HCT116 (cell line): ENCODE measurements around the gene CHCHD4. TPM values are rescaled to one million over a fixed set of nuclear protein-coding genes. Genes with fewer than 3 reads are reported as not detected.

Experiments used
- ATAC-seq: fragments of 200-7000 bp; cut with Tn5 transposase; 2 replicates; pipeline ENCODE4 v1.9.1; 2020; ENCODE audit warnings: mild to moderate bottlenecking, moderate library complexity
- BruUV-seq: library from RNA; stranded (reverse); fragments of 400-500 nt; replicated peaks from 2 replicates; lab custom pipeline; 2021; lab: Mats Ljungman, UMichigan
- CTCF ChIA-PET: fragments of 300-600 bp; sonication (Branson Sonifier 250); formaldehyde crosslinking; loops from one replicate; lab custom pipeline; 2021; ENCODE audit warnings: antibody characterized with exemption; lab: Charles Lee
- POLR2A ChIA-PET: fragments of 300-600, 350-600 bp; sonication (Branson Sonifier 250); formaldehyde crosslinking; loops from one replicate; lab custom pipeline; 2021; ENCODE audit warnings: antibody characterized with exemption; lab: Charles Lee
- RAD21 ChIA-PET, 2 experiments: fragments of 300-600 bp; sonication (Branson Sonifier 250); formaldehyde crosslinking; loops; one replicate each; lab custom pipeline; 2023; ENCODE audit warnings: low total read pairs in 2 of 2; ENCODE audit not compliant: uncharacterized antibody in 2 of 2, unreplicated experiment in 2 of 2, low non-redundant PET in 1 of 2; lab: Charles Lee
- DNase-seq: peaks from one replicate; pipeline ENCODE4 v3.0.0-alpha.2; 2010; ENCODE audit warnings: low read depth, low spot score
- H2AFZ ChIP-seq: fragments of 200-600 bp; shearing (Covaris generic), sonication (generic); 2 replicates; pipeline ENCODE4 v1.6.1; 2017; ENCODE audit warnings: low read depth, mixed run types, mixed read lengths, antibody characterized with exemption, low read length; ENCODE audit not compliant: poor library complexity, severe bottlenecking
- H3K27ac ChIP-seq: 2 replicates; pipeline ENCODE4 v1.5.1; 2012; ENCODE audit warnings: low read depth, low read length
- H3K27me3 ChIP-seq: fragments of 200-600 bp; sonication (generic); 2 replicates; pipeline ENCODE4 v1.6.1; 2016; ENCODE audit warnings: mixed run types, low read length, mixed read lengths; ENCODE audit not compliant: insufficient read depth
- H3K36me3 ChIP-seq, 2 experiments: fragments of 200-500 bp in 1 of 2; fragments of 200-600 bp in 1 of 2; sonication (Bioruptor generic) in 1 of 2; sonication (generic) in 1 of 2; 2 replicates each; pipeline versions ENCODE4 v1.5.1 to v1.6.1; 2014 to 2016; ENCODE audit warnings: low read length in 2 of 2, inconsistent platforms in 1 of 2, mixed read lengths in 1 of 2, mixed run types in 1 of 2; ENCODE audit not compliant: insufficient read depth in 2 of 2, control insufficient read depth in 1 of 2
- H3K4me1 ChIP-seq, 2 experiments: fragments of 200-600 bp in 1 of 2; sonication (generic) in 1 of 2; 2 replicates each; pipeline versions ENCODE4 v1.5.1 to v1.6.1; 2012 to 2017; ENCODE audit warnings: low read length in 2 of 2, inconsistent platforms in 1 of 2, mild to moderate bottlenecking in 1 of 2, mixed read lengths in 1 of 2, mixed run types in 1 of 2, moderate library complexity in 1 of 2; ENCODE audit not compliant: insufficient read depth in 2 of 2, control insufficient read depth in 1 of 2
- H3K4me2 ChIP-seq: fragments of 200-600 bp; sonication (generic); 2 replicates; pipeline ENCODE4 v1.6.1; 2017; ENCODE audit warnings: mixed run types, low read length, mixed read lengths
- H3K4me3 ChIP-seq, 2 experiments: fragments of 200-600 bp in 1 of 2; sonication (generic) in 1 of 2; replicated peaks in 1 of 2; 2 replicates each; pipeline ENCODE4 v1.5.1; 2011 to 2016; ENCODE audit warnings: low read length in 2 of 2, control low read depth in 1 of 2, low read depth in 1 of 2, mild to moderate bottlenecking in 1 of 2, mixed read lengths in 1 of 2, mixed run types in 1 of 2
- H3K79me2 ChIP-seq: fragments of 200-600 bp; sonication (generic); 2 replicates; pipeline ENCODE4 v1.6.1; 2017; ENCODE audit warnings: mild to moderate bottlenecking, mixed run types, low read length, moderate library complexity, mixed read lengths; ENCODE audit not compliant: insufficient read depth
- H3K9ac ChIP-seq: fragments of 200-600 bp; sonication (generic); 2 replicates; pipeline ENCODE4 v1.6.1; 2016; ENCODE audit warnings: low read length, mixed read lengths
- H3K9me2 ChIP-seq: fragments of 200-600 bp; sonication (generic), shearing (Covaris generic); 2 replicates; pipeline ENCODE4 v1.6.1; 2017; ENCODE audit warnings: mixed run types, mild to moderate bottlenecking, moderate library complexity; ENCODE audit not compliant: insufficient read depth
- H3K9me3 ChIP-seq, 2 experiments: fragments of 200-500 bp in 1 of 2; fragments of 200-600 bp in 1 of 2; sonication (Bioruptor generic) in 1 of 2; sonication (generic) in 1 of 2; 2 replicates each; pipeline ENCODE4 v1.6.1; 2014 to 2017; ENCODE audit warnings: low read length in 2 of 2, mixed read lengths in 2 of 2, inconsistent platforms in 1 of 2, low read depth in 1 of 2, mild to moderate bottlenecking in 1 of 2, mixed run types in 1 of 2, moderate library complexity in 1 of 2; ENCODE audit not compliant: control insufficient read depth in 1 of 2, insufficient read depth in 1 of 2
- H4K20me1 ChIP-seq: fragments of 200-600 bp; sonication (generic), shearing (Covaris generic); 2 replicates; pipeline ENCODE4 v1.6.1; 2017; ENCODE audit warnings: mixed run types, mild to moderate bottlenecking, moderate library complexity; ENCODE audit not compliant: insufficient read depth
- CEBPB ChIP-seq: IDR thresholded peaks from 2 replicates; pipeline ENCODE4 v1.6.1; 2012; ENCODE audit warnings: low read depth
- EGR1 ChIP-seq: IDR thresholded peaks from 2 replicates; pipeline ENCODE4 v1.6.1; 2012; ENCODE audit warnings: low read depth
- EZH2 ChIP-seq: fragments of 200-600 bp; sonication (generic); IDR thresholded peaks from 2 replicates; pipeline ENCODE4 v1.6.1; 2017; ENCODE audit warnings: antibody characterized with exemption, mixed run types
- EZH2phosphoT487 ChIP-seq: fragments of 200-600 bp; IDR thresholded peaks from 2 replicates; pipeline ENCODE4 v1.6.1; 2018; ENCODE audit warnings: antibody characterized with exemption, borderline replicate concordance
- JUND ChIP-seq: IDR thresholded peaks from 2 replicates; pipeline ENCODE4 v1.6.1; 2012
- POLR2A ChIP-seq: IDR thresholded peaks from 2 replicates; pipeline ENCODE4 v1.7.0; 2011; ENCODE audit warnings: borderline replicate concordance; ENCODE audit not compliant: insufficient read depth, insufficient read length; ENCODE audit errors: extremely low read depth
- POLR2AphosphoS5 ChIP-seq: IDR thresholded peaks from 2 replicates; pipeline ENCODE4 v1.6.1; 2011; ENCODE audit warnings: mild to moderate bottlenecking, low read depth, low read length, moderate library complexity
- SIN3A ChIP-seq: IDR thresholded peaks from 2 replicates; pipeline ENCODE4 v1.6.1; 2012; ENCODE audit warnings: low read depth
- ZNF274 ChIP-seq: fragments of 200-500 bp; sonication (Bioruptor generic); IDR thresholded peaks from 2 replicates; pipeline ENCODE4 v1.6.1; 2014; ENCODE audit warnings: mild to moderate bottlenecking, low read depth, low read length, inconsistent platforms
- intact Hi-C: fragments of 100-400 bp; cut with micrococcal nuclease; formaldehyde crosslinking; loops from 2 replicates; pipeline ENCODE4 v1.10.0; 2022
- total RNA-seq: library from RNA; stranded (reverse); gene quantifications from one replicate; pipeline ENCODE4 v1.2.1, GENCODE V29; 2021; ENCODE audit not compliant: unreplicated experiment
- TF ChIP-seq, protein P1 (sequence below): IDR thresholded peaks from 2 replicates; pipeline ENCODE4 v1.6.1; 2012
- TF ChIP-seq, protein P2 (sequence below): IDR thresholded peaks from 2 replicates; pipeline ENCODE4 v1.6.1; 2012; ENCODE audit warnings: low read depth
- TF ChIP-seq, protein P3 (sequence below): IDR thresholded peaks from 2 replicates; pipeline ENCODE4 v1.6.1; 2012

CHCHD4 gene
- total RNA-seq, 1 experiment from 2014 or later: 24.6 TPM

DNA sequence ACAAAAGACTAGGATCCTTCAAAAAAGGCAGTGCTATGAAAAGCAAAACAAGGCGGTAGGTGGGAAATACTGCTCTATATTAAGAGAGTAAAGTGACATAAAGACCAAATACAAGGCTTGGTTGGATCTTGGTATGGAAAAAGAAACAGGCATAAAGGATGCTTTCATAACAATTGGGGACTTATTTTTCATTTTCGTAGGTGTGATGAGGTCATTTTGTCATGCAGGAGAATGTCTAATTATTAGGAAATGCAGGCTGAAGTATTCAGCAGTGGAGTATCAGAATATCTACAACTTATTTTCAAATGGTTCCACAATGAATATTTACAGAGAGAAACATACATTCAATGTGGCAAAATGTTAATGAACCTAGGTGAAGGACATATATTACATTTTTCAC is 44.8 kb upstream of the CHCHD4 start:
- H3K4me3 ChIP-seq: no peak overlapping the region
- no peaks in the 10 kb centered on the region for H3K27me3 ChIP-seq
- H3K27ac ChIP-seq: no peak overlapping the region
- no peaks in the 10 kb centered on the region for H3K9me3 ChIP-seq
- no peaks in the 10 kb centered on the region for H4K20me1 ChIP-seq
- peaks cover 15% of the 10 kb centered on the region for H3K79me2 ChIP-seq
- ChIA-PET RAD21 (no interaction called here), CTCF (no interaction called here), POLR2A (interaction anchor here (0.7 kb wide), 1 partner anchor 9 kb away, joined by 3 read pairs; the partner anchor contains the start of genes LSM3 and XPC)
- H3K9me2 ChIP-seq: no peaks in the 10 kb centered on the region
- no peak overlapping the region for H2AFZ ChIP-seq
- ATAC-seq (no peak), DNase-seq (no peak)
- peaks cover 41 to 57% of the 10 kb centered on the region in 2 experiments for H3K36me3 ChIP-seq
- intact Hi-C loops: no loop called here
- no peaks in the 10 kb centered on the region for H3K4me1 ChIP-seq
- BruUV-seq: no TSS peak
- no peak for TF ChIP-seq POLR2AphosphoS5
- TF ChIP-seq, protein P1, sequence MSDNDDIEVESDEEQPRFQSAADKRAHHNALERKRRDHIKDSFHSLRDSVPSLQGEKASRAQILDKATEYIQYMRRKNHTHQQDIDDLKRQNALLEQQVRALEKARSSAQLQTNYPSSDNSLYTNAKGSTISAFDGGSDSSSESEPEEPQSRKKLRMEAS: no peak
- TF ChIP-seq EZH2: no peak
- no peak overlapping the region for H3K4me2 ChIP-seq
- no peak overlapping the region for H3K9ac ChIP-seq

DNA sequence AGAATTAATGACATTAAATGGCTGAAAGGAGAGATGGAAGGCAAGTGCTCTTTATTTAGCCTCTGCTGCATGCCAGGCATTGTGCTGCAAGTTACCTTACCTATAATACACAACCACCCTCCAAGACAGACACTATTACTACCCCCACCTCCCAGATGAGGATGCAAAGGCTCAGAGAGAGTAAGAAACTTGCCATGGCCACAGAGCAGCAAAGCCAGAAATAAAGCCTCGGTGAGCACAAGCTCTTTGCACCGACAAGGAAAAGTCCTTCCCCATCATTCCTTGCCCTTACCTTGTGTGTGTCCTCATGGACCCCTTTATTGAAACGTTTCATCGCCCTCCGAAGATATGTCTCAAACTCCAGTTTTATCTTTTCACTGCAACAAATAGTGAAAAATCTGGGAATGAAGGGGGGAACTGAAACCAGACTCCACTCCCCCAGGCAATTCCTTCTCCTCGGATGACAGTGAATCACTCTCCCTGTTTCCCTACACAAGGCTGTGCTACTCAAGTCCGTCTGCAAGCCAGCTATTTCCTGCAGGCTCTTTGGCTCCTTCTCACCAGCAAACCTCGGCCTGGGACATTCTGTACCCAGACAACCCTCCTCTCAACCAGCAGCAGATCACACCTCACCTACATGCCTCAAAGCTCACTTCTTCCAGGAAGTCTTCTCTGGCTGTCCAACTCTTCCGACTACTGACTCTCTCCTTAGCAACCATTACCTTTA is 42.4 kb upstream of the CHCHD4 start:
- no peaks in the 10 kb centered on the region for H3K4me1 ChIP-seq
- no peak overlapping the region for H3K4me3 ChIP-seq
- H3K9me2 ChIP-seq: no peaks in the 10 kb centered on the region
- ChIA-PET CTCF (no interaction called here), RAD21 (no interaction called here), POLR2A (interaction anchor here (0.7 to 2.4 kb wide), 2 partner anchors 11 to 409 kb away, joined by 4 to 7 read pairs; partner anchors contain the start of genes LSM3 and XPC)
- ATAC-seq (no peak), DNase-seq (no peak)
- no peaks in the 10 kb centered on the region for H3K79me2 ChIP-seq
- H3K9ac ChIP-seq: no peak overlapping the region
- peaks cover 59 to 81% of the 10 kb centered on the region in 2 experiments for H3K36me3 ChIP-seq
- H4K20me1 ChIP-seq: no peaks in the 10 kb centered on the region
- H2AFZ ChIP-seq: no peak overlapping the region
- peaks cover 0 to under 1% of the 10 kb centered on the region in 2 experiments; a peak in 1 of 4 replicates for H3K9me3 ChIP-seq
- H3K27ac ChIP-seq: no peak overlapping the region
- no TSS peak for BruUV-seq
- no peaks in the 10 kb centered on the region for H3K27me3 ChIP-seq
- TF ChIP-seq, protein P2, sequence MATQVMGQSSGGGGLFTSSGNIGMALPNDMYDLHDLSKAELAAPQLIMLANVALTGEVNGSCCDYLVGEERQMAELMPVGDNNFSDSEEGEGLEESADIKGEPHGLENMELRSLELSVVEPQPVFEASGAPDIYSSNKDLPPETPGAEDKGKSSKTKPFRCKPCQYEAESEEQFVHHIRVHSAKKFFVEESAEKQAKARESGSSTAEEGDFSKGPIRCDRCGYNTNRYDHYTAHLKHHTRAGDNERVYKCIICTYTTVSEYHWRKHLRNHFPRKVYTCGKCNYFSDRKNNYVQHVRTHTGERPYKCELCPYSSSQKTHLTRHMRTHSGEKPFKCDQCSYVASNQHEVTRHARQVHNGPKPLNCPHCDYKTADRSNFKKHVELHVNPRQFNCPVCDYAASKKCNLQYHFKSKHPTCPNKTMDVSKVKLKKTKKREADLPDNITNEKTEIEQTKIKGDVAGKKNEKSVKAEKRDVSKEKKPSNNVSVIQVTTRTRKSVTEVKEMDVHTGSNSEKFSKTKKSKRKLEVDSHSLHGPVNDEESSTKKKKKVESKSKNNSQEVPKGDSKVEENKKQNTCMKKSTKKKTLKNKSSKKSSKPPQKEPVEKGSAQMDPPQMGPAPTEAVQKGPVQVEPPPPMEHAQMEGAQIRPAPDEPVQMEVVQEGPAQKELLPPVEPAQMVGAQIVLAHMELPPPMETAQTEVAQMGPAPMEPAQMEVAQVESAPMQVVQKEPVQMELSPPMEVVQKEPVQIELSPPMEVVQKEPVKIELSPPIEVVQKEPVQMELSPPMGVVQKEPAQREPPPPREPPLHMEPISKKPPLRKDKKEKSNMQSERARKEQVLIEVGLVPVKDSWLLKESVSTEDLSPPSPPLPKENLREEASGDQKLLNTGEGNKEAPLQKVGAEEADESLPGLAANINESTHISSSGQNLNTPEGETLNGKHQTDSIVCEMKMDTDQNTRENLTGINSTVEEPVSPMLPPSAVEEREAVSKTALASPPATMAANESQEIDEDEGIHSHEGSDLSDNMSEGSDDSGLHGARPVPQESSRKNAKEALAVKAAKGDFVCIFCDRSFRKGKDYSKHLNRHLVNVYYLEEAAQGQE: no peak
- no peak for TF ChIP-seq EZH2phosphoT487
- no peak for TF ChIP-seq CEBPB
- TF ChIP-seq ZNF274: no peak
- TF ChIP-seq, protein P3, sequence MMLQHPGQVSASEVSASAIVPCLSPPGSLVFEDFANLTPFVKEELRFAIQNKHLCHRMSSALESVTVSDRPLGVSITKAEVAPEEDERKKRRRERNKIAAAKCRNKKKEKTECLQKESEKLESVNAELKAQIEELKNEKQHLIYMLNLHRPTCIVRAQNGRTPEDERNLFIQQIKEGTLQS: no peak
- no peak for TF ChIP-seq EZH2
- TF ChIP-seq SIN3A: no peak
- TF ChIP-seq POLR2A: no peak
- TF ChIP-seq JUND: no peak
- TF ChIP-seq EGR1: no peak
- intact Hi-C loops: no loop called here
- H3K4me2 ChIP-seq: no peak overlapping the region
